ENCODE data around the gene S100A7A. TPM values are rescaled to one million over a fixed set of nuclear protein-coding genes. Genes with fewer than 3 reads are reported as not detected.

S100A7A gene
- total and polyA plus RNA-seq, 2 donors (not counting 3 experiments of a cell fraction or from before 2014, with no cell fraction given): not detected

- ChIA-PET CTCF (no interaction called here), POLR2A (no interaction called here)
- Histone ChIP-seq H3K36me3 (ENCODE audit: control insufficient read depth in 2 of 2, extremely low read depth in 1 of 2, insufficient read depth in 2 of 2, low read length in 2 of 2) (no peaks in the 10 kb centered on the region), H3K9me3 (replicated peaks; ENCODE audit: control insufficient read depth, insufficient read depth, low read length) (no peaks in the 10 kb centered on the region), H3K4me1 (ENCODE audit: control insufficient read depth, extremely low read depth, insufficient read depth, low read length) (no peaks in the 10 kb centered on the region), H4K20me1 (replicated peaks; ENCODE audit: control insufficient read depth, extremely low read depth, insufficient read depth, low read length) (no peaks in the 10 kb centered on the region), H3K4me3 (replicated peaks in 1 of 3; ENCODE audit: insufficient read depth in 1 of 3, low read depth in 1 of 3, low read length in 3 of 3) (no peak overlapping the region), H3K9me1 (replicated peaks; ENCODE audit: control insufficient read depth, extremely low read depth, insufficient read depth, low read length) (no peaks in the 10 kb centered on the region), H3K27ac (ENCODE audit: insufficient read depth, low read depth, low read length) (no peak overlapping the region), H3K27me3 (ENCODE audit: control insufficient read depth in 2 of 2, insufficient read depth in 2 of 2, low read length in 2 of 2) (peaks cover 0 to 2% of the 10 kb centered on the region in 2 experiments), H3K9ac (replicated peaks; ENCODE audit: extremely low read depth, insufficient read depth, low read length) (no peak overlapping the region), H3K79me2 (ENCODE audit: control insufficient read depth, insufficient read depth, low read length) (no peaks in the 10 kb centered on the region), H3K4me2 (ENCODE audit: insufficient read depth, low read length) (no peak overlapping the region), H2AFZ (ENCODE audit: low read depth, low read length) (no peak overlapping the region)
- FAIRE-seq: no peak
- no peak for DNase-seq (ENCODE audit: low read depth, low spot score)
- BruUV-seq (replicated peaks): no TSS peak
- intact Hi-C loops (cut with micrococcal nuclease): no loop called here
- dilution Hi-C loops (cut with MboI; ENCODE audit: extremely low pct_ligation_motif_present, low sequenced_read_pairs): no loop called here
- TF ChIP-seq GATA2 (IDR thresholded peaks at IDR 0.05; ENCODE audit: insufficient read depth, insufficient read length, low read depth, low read length): no peak
- TF ChIP-seq POLR2AphosphoS5 (IDR thresholded peaks at IDR 0.05; ENCODE audit: insufficient read depth, low read depth, low read length): no peak
- TF ChIP-seq CTCF (IDR thresholded peaks at IDR 0.05; ENCODE audit: extremely low read depth in 1 of 2, insufficient read depth in 1 of 2, low read depth in 1 of 2, low read length in 2 of 2): no peak
Measured at GRCh38 chr1:153397924-153398651, 18.2 kb upstream of the S100A7A start.

- DNase-seq (ENCODE audit: low read depth, low spot score): no peak
- no peak overlapping the region for H3K9ac ChIP-seq (replicated peaks; ENCODE audit: extremely low read depth, insufficient read depth, low read length)
- H3K27me3 ChIP-seq (ENCODE audit: control insufficient read depth in 2 of 2, insufficient read depth in 2 of 2, low read length in 2 of 2): peaks cover 0 to 2% of the 10 kb centered on the region in 2 experiments
- H3K4me3 ChIP-seq (replicated peaks in 1 of 3; ENCODE audit: insufficient read depth in 1 of 3, low read depth in 1 of 3, low read length in 3 of 3): no peak overlapping the region
- no TSS peak for BruUV-seq (replicated peaks)
- H3K9me3 ChIP-seq (replicated peaks; ENCODE audit: control insufficient read depth, insufficient read depth, low read length): no peaks in the 10 kb centered on the region
- no peaks in the 10 kb centered on the region for H3K36me3 ChIP-seq (ENCODE audit: control insufficient read depth in 2 of 2, extremely low read depth in 1 of 2, insufficient read depth in 2 of 2, low read length in 2 of 2)
- ChIA-PET CTCF (no interaction called here), POLR2A (no interaction called here)
- H3K4me2 ChIP-seq (ENCODE audit: insufficient read depth, low read length): no peak overlapping the region
- dilution Hi-C loops (cut with MboI; ENCODE audit: extremely low pct_ligation_motif_present, low sequenced_read_pairs): no loop called here
- H3K9me1 ChIP-seq (replicated peaks; ENCODE audit: control insufficient read depth, extremely low read depth, insufficient read depth, low read length): no peaks in the 10 kb centered on the region
- no peak overlapping the region for H3K27ac ChIP-seq (ENCODE audit: insufficient read depth, low read depth, low read length)
- TF ChIP-seq EZH2 (IDR thresholded peaks at IDR 0.05; ENCODE audit: borderline replicate concordance, low read depth, low read length, severe bottlenecking) (no peak), JUN (IDR thresholded peaks at IDR 0.05; ENCODE audit: borderline replicate concordance, insufficient read depth, insufficient read length, low read depth) (no peak), MYC (IDR thresholded peaks at IDR 0.05; ENCODE audit: low read depth, low read length) (no peak), FOS (IDR thresholded peaks at IDR 0.05; ENCODE audit: borderline replicate concordance, insufficient read depth, low read length) (no peak), CTCF (IDR thresholded peaks at IDR 0.05; ENCODE audit: extremely low read depth in 1 of 2, insufficient read depth in 1 of 2, low read depth in 1 of 2, low read length in 2 of 2) (no peak), POLR2AphosphoS5 (IDR thresholded peaks at IDR 0.05; ENCODE audit: insufficient read depth, low read depth, low read length) (no peak), GATA2 (IDR thresholded peaks at IDR 0.05; ENCODE audit: insufficient read depth, insufficient read length, low read depth, low read length) (no peak), MAX (IDR thresholded peaks at IDR 0.05; ENCODE audit: insufficient read depth, insufficient read length) (no peak), POLR2A (IDR thresholded peaks at IDR 0.05; ENCODE audit: low read depth, low read length) (no peak)
- FAIRE-seq: no peak
- H3K79me2 ChIP-seq (ENCODE audit: control insufficient read depth, insufficient read depth, low read length): no peaks in the 10 kb centered on the region
- intact Hi-C loops (cut with micrococcal nuclease): no loop called here
- no peaks in the 10 kb centered on the region for H4K20me1 ChIP-seq (replicated peaks; ENCODE audit: control insufficient read depth, extremely low read depth, insufficient read depth, low read length)
- no peaks in the 10 kb centered on the region for H3K4me1 ChIP-seq (ENCODE audit: control insufficient read depth, extremely low read depth, insufficient read depth, low read length)
- H2AFZ ChIP-seq (ENCODE audit: low read depth, low read length): no peak overlapping the region
Measured at GRCh38 chr1:153399401-153400055, 16.8 kb upstream of the S100A7A start.

All from endothelial cell of umbilical vein (primary cell).